Rectal smooth muscle tissue (tissue), 1 donor: ENCODE results near the gene NFIC.
"Not testable (repeated sequence)": the region's sequence is repeated elsewhere in the genome, so short reads cannot be mapped to it uniquely, and the experiment has no call there.

Source experiments
- H3K27ac ChIP-seq: one replicate; pipeline ENCODE4 v1.7.0; 2013; ENCODE audit warnings: low read depth, low read length, inconsistent platforms
- H3K27me3 ChIP-seq: one replicate; pipeline ENCODE4 v1.7.0; 2013; ENCODE audit warnings: low read length; ENCODE audit not compliant: control insufficient read depth, insufficient read depth
- H3K36me3 ChIP-seq: one replicate; pipeline ENCODE4 v1.7.0; 2013; ENCODE audit warnings: low read length; ENCODE audit not compliant: control insufficient read depth, insufficient read depth
- H3K4me1 ChIP-seq: one replicate; pipeline ENCODE4 v1.7.0; 2013; ENCODE audit warnings: low read length; ENCODE audit not compliant: control insufficient read depth, insufficient read depth
- H3K4me3 ChIP-seq: one replicate; pipeline ENCODE4 v1.7.0; 2013; ENCODE audit warnings: low read length
- H3K9ac ChIP-seq: one replicate; pipeline ENCODE4 v1.7.0; 2013; ENCODE audit warnings: low read length

The NFIC gene

GRCh38 chr19:3343619-3344502 lies 22.5 kb upstream of the NFIC start:
- peak overlapping the region; percentile 51 for H3K4me3 ChIP-seq
- peaks cover 14% of the 10 kb centered on the region for H3K4me1 ChIP-seq
- no peaks in the 10 kb centered on the region for H3K36me3 ChIP-seq
- H3K27ac ChIP-seq: peak overlapping the region; percentile 60
- no peak overlapping the region for H3K9ac ChIP-seq
- no peaks in the 10 kb centered on the region for H3K27me3 ChIP-seq

GRCh38 chr19:3344608-3345598 lies 21.5 kb upstream of the NFIC start:
- Histone ChIP-seq H3K4me1 (peaks cover 14% of the 10 kb centered on the region), H3K36me3 (no peaks in the 10 kb centered on the region), H3K27ac (no peak overlapping the region), H3K4me3 (no peak overlapping the region), H3K9ac (no peak overlapping the region), H3K27me3 (no peaks in the 10 kb centered on the region)

DNA sequence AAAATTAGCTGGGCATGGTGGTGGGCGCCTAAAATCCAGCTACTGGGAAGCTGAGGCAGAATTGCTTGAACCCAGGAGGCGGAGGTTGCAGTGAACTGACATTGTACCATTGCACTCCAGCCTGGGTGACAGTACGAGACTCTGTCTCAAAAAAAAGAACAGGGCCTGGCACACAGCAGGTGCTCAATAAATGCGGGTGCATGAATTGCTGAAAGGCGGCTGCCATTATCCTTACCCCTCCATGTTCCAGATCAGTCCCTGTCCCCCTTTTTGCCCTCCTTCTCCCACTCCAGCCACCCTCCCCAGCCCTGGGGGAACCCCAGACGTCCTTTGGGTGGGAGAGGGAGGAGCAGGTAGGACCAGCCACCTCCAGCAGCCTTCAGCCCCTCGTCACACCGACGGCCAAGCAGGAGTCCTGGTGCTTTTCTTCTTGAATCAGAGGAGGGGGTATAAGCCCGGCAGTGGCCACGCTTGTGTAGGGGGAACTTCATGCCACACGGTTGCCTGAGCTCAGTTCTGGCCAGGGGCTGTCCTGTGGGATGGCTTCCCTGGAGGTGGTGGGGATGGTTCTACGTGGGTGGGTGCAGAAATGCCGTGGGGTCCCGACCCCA lies 20.4 kb upstream of the NFIC start:
- Histone ChIP-seq H3K27ac (peak overlapping the region; percentile 94), H3K4me3 (no peak overlapping the region), H3K4me1 (peaks cover 14% of the 10 kb centered on the region), H3K36me3 (no peaks in the 10 kb centered on the region), H3K27me3 (no peaks in the 10 kb centered on the region), H3K9ac (no peak overlapping the region)

GRCh38 chr19:3346677-3347353 lies 19.6 kb upstream of the NFIC start:
- H3K4me1 ChIP-seq: peaks cover 14% of the 10 kb centered on the region
- H3K27ac ChIP-seq: peak overlapping the region; percentile 94
- no peak overlapping the region for H3K9ac ChIP-seq
- no peaks in the 10 kb centered on the region for H3K27me3 ChIP-seq
- H3K36me3 ChIP-seq: no peaks in the 10 kb centered on the region
- H3K4me3 ChIP-seq: no peak overlapping the region

DNA sequence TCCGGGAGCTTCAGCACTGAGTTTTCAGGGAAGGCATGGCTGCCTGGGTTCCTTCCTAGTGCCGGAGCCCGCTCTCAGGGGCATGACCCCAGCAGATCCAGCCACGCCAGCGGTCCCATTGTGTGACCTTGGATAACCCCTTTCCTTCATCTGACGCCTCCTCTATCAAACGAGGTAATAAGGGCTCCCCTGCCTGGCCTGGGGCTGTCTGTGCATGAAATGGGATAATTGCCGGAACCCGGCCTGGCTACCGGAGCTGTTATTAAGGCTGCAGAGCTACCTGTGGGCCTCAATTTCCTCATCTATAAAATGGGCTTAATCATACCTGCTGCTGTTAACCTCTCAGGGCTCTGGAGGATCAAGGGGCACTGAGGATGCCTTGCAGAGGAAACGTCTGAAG lies 18.3 kb upstream of the NFIC start:
- H3K9ac ChIP-seq: no peak overlapping the region
- H3K27ac ChIP-seq: no peak overlapping the region
- H3K4me1 ChIP-seq: peaks cover 14% of the 10 kb centered on the region
- no peaks in the 10 kb centered on the region for H3K36me3 ChIP-seq
- no peaks in the 10 kb centered on the region for H3K27me3 ChIP-seq
- no peak overlapping the region for H3K4me3 ChIP-seq

- H3K27me3 ChIP-seq, H3K4me3 ChIP-seq, H3K36me3 ChIP-seq, H3K27ac ChIP-seq, H3K9ac ChIP-seq: not testable (repeated sequence)
- H3K4me1 ChIP-seq: peaks cover 14% of the 10 kb centered on the region
Measured at GRCh38 chr19:3348469-3348868, 17.9 kb upstream of the NFIC start.

DNA sequence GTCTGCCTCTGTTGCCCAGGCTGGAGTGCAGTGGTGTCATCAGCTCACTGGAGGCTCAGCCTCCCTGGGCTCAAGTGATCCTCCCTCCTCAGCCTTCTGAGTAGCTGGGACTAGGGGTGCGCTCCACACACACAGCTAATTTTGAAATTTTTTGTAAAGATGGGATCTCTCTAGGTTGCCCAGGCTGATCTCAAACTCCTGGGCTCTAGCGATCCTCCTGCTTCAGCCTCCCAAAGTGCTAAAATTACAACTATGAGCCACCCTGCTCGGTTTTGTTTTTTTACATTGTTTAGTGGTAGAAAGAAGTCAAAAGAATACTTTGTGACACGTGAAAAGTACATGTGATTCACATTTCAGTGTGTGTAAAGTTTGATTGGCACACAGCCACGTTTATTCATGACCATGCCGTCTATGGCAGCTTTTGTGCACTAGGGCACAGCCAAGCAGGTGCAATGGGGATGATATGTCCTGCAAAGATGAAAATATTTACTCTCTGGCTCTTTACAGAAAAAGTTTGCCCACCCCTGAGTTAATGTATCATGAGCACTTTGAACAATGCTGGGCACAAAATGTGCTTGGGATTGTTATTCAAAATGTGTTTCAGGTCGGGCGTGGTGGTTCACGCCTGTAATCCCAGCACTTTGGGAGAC lies 16.2 kb upstream of the NFIC start:
- Histone ChIP-seq H3K27me3 (no peaks in the 10 kb centered on the region), H3K9ac (no peak overlapping the region), H3K4me3 (no peak overlapping the region), H3K36me3 (no peaks in the 10 kb centered on the region), H3K27ac (no peak overlapping the region), H3K4me1 (peaks cover 11% of the 10 kb centered on the region)

DNA sequence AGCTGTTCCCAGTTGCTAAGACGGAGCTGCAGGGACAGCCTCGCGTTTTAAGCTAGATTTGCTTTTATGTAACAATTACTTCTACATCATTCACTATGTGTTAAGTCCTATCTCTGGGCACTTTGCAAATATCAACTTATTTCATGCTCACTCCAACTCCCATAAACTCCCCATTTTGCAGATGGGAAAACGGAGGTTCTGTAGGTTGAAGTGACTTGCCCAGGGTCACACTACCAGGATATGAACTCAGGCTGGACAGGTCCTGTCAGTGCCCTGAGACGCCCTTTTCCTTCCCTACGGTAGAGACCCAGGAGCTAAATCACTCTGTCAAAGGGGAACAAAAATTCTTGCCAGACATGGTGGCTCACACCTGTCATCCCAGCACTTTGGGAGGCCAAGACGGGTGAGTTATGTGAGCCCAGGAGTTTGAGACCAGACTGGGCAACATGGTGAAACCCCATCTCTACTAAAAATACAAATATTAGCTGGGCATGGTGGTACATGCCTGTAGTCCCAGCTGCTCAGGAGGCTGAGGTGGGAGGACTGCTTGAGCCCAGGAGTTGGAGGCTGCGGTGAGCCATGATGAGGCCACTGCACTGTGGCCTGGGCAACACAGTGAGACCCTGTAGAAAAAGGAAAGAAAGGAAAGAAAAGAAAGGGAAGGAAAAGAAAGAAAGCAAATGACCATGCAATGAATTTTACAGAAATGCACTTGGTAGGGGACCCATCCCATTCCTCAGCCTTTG lies 14.5 kb upstream of the NFIC start:
- no peak overlapping the region for H3K4me3 ChIP-seq
- peaks cover 3% of the 10 kb centered on the region for H3K4me1 ChIP-seq
- no peak overlapping the region for H3K9ac ChIP-seq
- no peak overlapping the region for H3K27ac ChIP-seq
- H3K27me3 ChIP-seq: no peaks in the 10 kb centered on the region
- H3K36me3 ChIP-seq: no peaks in the 10 kb centered on the region

GRCh38 chr19:3353493-3353892 lies 12.9 kb upstream of the NFIC start:
- no peak overlapping the region for H3K9ac ChIP-seq
- no peak overlapping the region for H3K27ac ChIP-seq
- H3K4me3 ChIP-seq: no peak overlapping the region
- peaks cover 4% of the 10 kb centered on the region for H3K4me1 ChIP-seq
- no peaks in the 10 kb centered on the region for H3K27me3 ChIP-seq
- no peaks in the 10 kb centered on the region for H3K36me3 ChIP-seq

GRCh38 chr19:3356805-3357204 lies 9.6 kb upstream of the NFIC start:
- no peaks in the 10 kb centered on the region for H3K36me3 ChIP-seq
- peaks cover 11% of the 10 kb centered on the region for H3K4me1 ChIP-seq
- H3K27me3 ChIP-seq: no peaks in the 10 kb centered on the region
- H3K9ac ChIP-seq: no peak overlapping the region
- no peak overlapping the region for H3K4me3 ChIP-seq
- peak overlapping the region; percentile 24 for H3K27ac ChIP-seq
